Measurements from ENCODE around the gene APPL1. TPM values are rescaled to one million over a fixed set of nuclear protein-coding genes. Genes with fewer than 3 reads are reported as not detected.
A peak's percentile ranks its signal among the peaks of the same experiment; 100 is the strongest.

APPL1 gene
- total RNA-seq, 4 donors from 2014 or later = 27.2 to 54.2 (median 41.4) TPM

DNA sequence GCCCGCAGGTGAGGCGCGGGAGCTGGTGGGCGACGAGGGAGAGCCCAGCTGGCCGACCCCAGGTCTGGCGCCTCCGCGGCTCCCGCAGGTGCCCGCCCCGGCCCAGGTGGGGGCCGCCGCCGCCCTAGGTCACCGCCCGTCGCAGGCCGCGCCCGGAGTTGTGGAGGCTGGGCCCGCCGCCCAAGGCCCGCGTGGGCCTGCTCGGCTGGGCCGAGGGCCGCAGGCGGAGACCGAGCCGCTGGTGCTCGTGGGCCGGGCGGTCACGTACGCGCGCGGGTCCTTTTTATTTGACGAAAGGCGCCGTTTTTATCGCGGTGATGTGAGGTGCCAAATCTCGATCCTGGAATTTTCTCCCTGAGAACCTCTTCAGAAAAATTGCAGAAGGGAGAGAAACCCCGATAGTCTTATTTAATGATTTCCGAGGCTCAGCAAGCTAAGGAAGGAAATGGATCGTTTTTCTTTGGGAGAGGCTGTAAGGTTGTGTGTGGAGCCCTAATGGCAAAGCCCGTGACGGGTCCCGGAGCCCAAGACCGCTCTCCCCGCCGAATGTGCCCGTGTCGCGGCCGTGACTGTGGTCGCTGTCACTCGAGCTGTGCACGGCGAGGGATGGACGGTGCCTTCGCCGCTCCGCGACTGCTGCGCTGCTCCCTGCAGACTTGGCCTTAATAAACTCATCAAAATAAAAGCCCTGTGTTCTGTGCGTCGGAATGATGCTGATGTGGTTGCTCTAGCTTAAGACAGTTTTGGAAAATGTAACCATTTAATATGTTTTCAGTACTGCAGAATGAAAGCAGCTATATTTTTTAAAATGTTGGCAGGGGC lies 612 bp downstream of the APPL1 start:
- H3K27me3 ChIP-seq = no peaks in the 10 kb centered on the region
- H3K9me3 ChIP-seq = no peaks in the 10 kb centered on the region
- no peaks in the 10 kb centered on the region for H3K36me3 ChIP-seq
- intact Hi-C loops (cut with DNase I) = no loop called here
- peak overlapping the region; percentile 77 to 96 (median 82) for H3K4me3 ChIP-seq
- DNase-seq = no peak
- peak in 1 of 4 donors; percentile 42 for TF ChIP-seq POLR2A (IDR thresholded peaks at IDR 0.05)
- no peak for TF ChIP-seq CTCF (IDR thresholded peaks at IDR 0.05)
- peaks cover 10 to 44% (median 17%) of the 10 kb centered on the region in 3 donors for H3K4me1 ChIP-seq
- H3K27ac ChIP-seq = peak overlapping the region; percentile 88 to 97 (median 95)
- WGBS, 2 donors = 0 to 1% methylated on average over 4 to 37 of the region's 70 CpGs

GRCh38 chr3:57230006-57230405 lies 2.5 kb downstream of the APPL1 start:
- no peak overlapping the region for H3K4me3 ChIP-seq
- no peak overlapping the region for H3K27ac ChIP-seq
- H3K9me3 ChIP-seq = no peaks in the 10 kb centered on the region
- no peaks in the 10 kb centered on the region for H3K27me3 ChIP-seq
- H3K36me3 ChIP-seq = no peaks in the 10 kb centered on the region
- intact Hi-C loops (cut with DNase I) = no loop called here
- no peak for DNase-seq
- peaks cover 10 to 52% (median 17%) of the 10 kb centered on the region in 3 donors for H3K4me1 ChIP-seq
- 23 to 62% methylated on average over 2 of the region's 2 CpGs for WGBS, 2 donors
- no peak for TF ChIP-seq POLR2A (IDR thresholded peaks at IDR 0.05)
- no peak for TF ChIP-seq CTCF (IDR thresholded peaks at IDR 0.05)

DNA sequence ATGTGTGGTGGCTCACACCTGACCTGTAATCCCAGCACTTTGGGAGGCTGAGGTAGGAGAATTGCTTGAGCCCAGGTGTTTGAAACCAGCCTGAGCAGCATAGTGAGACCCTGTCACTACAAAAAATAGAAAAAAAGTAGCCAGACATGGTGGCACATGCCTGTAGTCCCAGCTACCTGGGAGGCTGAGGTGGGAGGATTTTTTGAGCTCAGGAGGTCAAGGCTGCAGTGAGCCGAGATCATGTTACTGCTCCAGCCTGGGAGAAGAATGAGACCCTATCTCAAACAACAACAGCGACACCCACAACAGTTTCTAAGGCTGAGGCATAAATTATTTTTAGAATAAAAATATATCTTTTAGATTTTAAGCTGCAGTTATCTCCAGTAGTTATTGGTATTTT lies 6.3 kb downstream of the APPL1 start:
- Histone ChIP-seq H3K27me3 (no peaks in the 10 kb centered on the region), H3K4me1 (peaks cover 4 to 42% (median 14%) of the 10 kb centered on the region in 3 donors), H3K4me3 (no peak overlapping the region), H3K27ac (no peak overlapping the region), H3K36me3 (peaks cover 0 to 29% (median 0%) of the 10 kb centered on the region in 3 donors), H3K9me3 (no peaks in the 10 kb centered on the region)
- intact Hi-C loops (cut with DNase I) = no loop called here
- WGBS, 2 donors = 90 to 98% methylated on average over 2 of the region's 2 CpGs
- TF ChIP-seq CTCF (IDR thresholded peaks at IDR 0.05) (no peak), POLR2A (IDR thresholded peaks at IDR 0.05) (no peak)
- no peak for DNase-seq

DNA sequence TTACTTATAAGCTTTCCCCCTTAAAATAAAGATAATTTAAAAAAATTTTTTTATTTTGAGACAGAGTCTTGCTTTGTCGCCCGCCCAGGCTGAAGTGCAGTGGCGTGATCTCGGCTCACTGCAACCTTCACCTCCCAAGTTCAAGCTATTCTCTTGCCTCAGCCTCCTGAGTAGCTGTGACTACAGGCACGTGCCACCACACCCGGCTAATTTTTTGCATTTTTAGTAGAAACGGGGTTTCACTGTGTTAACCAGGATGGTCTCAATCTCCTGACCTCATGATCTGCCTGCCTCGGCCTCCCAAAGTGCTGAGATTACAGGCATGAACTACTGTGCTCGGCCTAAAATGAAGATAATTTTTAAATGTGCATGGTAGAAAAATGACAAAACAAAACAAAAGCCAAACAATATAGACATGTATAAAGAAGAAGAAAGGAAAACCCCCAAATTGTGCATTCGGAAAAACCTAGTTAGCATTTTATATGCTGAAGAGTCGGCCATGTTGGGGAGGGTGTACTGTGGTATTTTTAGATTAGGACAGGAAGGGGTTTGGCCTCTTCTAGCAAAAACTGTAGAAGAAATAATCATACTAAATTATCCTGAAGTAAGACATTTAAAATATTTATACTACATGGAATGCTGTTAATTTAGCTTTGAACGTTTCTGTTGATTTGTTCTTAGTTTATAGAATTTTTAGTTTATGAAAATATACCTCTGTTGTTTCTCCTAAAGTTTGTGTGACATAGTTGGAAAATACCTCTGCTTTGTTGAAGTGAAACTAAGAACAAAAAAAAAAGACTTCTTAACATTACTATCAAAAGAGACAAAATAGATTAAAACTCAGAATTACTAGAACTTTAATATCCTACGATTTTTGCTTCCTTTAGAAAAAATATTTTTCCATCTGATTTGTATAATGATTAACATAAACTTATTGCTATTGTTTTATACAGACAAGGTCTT lies 7.4 kb downstream of the APPL1 start:
- peaks cover 0 to 31% (median 3%) of the 10 kb centered on the region in 3 donors for H3K4me1 ChIP-seq
- DNase-seq = no peak
- intact Hi-C loops (cut with DNase I) = no loop called here
- WGBS, 2 donors = 87% methylated on average over 13 of the region's 13 CpGs
- peaks cover 0 to 40% (median 0%) of the 10 kb centered on the region in 3 donors for H3K36me3 ChIP-seq
- no peaks in the 10 kb centered on the region for H3K9me3 ChIP-seq
- TF ChIP-seq CTCF (IDR thresholded peaks at IDR 0.05) (no peak), POLR2A (IDR thresholded peaks at IDR 0.05) (no peak)
- H3K27ac ChIP-seq = no peak overlapping the region
- no peak overlapping the region for H3K4me3 ChIP-seq
- H3K27me3 ChIP-seq = no peaks in the 10 kb centered on the region
